Measurements from ENCODE around the gene IRF3.

- TF ChIP-seq CTCF (IDR thresholded peaks at IDR 0.05) (no peak), ZFX (IDR thresholded peaks at IDR 0.05; ENCODE audit: borderline replicate concordance) (no peak)
Measured at GRCh38 chr19:49701271-49701786, 35.7 kb upstream of the IRF3 start.
